Dermis microvascular lymphatic vessel endothelial cell (primary cell): ENCODE measurements around the gene CTPS1. TPM values are rescaled to one million over a fixed set of nuclear protein-coding genes. Genes with fewer than 3 reads are reported as not detected.

Source experiments
- DNase-seq, 2 donors: peaks; one replicate each; pipeline versions ENCODE4 v3.0.0 to v3.0.0-alpha.2; 2010; ENCODE audit warnings: low read depth in 2 of 2
- total RNA-seq: library from RNA; depleted of rRNA; stranded (reverse); fragments of >200 nt; gene quantifications from 2 replicates; pipeline ENCODE4 v1.2.1, GENCODE V29; 2014

Gene CTPS1
- total RNA-seq, 1 donor from 2014 or later: 16.0 TPM

DNA sequence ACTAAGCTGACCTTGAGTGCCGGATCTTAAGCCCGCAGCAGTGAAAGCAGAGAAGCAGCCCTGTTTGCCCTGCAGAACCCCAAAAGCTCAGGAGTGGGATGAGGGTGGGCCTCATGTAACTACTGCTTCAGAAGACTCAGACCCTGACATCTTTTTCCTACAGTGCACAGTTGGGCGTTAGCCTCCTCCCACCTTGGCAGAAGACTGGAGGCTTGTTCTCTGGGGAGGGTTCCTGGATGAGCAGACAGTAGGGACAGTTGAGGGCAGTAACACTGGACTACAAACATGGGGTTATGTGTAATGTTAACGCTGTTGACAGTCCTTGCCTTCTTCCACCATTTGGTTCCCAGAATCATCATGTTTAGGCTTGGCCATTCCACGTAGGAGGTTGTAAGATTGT, 9.6 kb downstream of the CTPS1 start:
- DNase-seq: no peak

DNA sequence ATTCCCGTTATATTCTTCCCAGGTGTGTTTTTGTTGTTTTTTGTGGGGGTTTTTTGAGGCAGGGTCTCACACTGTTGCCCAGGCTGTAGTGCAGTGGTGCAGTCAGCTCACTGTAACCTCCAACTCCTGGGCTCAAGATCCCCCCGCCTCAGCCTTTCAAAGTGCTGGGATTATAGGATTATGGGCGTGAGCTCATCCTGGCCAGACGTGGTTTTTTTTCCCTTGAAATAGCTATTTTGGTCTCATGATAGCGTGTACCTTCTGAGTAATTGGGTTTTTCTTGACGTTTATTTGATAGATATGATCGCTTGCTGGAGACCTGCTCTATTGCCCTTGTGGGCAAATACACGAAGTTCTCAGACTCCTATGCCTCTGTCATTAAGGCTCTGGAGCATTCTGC, 17.6 kb downstream of the CTPS1 start:
- DNase-seq: no peak

DNA sequence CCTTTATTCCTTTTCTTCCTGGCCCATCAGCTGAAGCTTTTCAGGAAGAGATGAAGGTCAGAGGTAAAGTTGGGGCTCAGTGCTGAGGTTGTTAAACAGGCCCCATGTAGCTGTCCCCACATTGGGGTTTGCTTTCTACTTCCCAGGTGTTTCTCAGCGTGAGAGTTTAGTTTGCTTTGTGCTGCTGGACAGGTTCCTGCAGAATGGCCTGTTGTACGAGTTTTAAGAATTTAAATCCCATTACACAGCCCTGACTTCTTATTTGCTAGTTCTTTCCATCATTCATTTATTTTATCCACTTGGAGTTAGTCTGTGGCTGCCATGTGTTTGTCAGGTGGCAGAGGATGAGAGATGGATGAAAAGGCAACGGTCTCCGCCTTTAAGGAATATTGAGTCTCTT, 19.2 kb downstream of the CTPS1 start:
- no peak for DNase-seq

DNA sequence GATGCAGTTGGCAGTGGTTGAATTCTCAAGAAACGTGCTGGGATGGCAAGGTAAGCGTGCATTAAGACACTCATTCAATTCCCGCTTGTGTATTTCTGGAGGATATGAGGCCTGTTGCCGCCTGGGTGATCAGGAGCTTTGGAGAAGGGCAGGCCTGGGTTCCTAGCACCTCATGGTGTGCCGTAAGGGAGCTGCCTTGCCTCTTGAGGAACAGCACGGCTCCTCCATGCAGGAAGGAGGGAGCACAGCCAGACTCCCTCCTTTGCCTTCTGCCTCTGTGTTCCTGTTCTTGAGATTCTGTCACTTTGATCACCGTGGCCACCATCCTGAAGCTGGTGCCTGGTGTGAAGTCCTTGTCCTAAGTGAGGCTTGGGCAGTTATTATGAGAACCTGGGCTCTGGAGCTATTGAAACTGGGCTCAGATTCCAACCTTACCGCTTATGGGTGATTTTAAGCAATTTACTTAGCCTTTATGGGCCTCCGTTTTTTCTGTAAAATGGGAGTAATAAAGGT, 23.7 kb downstream of the CTPS1 start:
- DNase-seq: no peak

DNA sequence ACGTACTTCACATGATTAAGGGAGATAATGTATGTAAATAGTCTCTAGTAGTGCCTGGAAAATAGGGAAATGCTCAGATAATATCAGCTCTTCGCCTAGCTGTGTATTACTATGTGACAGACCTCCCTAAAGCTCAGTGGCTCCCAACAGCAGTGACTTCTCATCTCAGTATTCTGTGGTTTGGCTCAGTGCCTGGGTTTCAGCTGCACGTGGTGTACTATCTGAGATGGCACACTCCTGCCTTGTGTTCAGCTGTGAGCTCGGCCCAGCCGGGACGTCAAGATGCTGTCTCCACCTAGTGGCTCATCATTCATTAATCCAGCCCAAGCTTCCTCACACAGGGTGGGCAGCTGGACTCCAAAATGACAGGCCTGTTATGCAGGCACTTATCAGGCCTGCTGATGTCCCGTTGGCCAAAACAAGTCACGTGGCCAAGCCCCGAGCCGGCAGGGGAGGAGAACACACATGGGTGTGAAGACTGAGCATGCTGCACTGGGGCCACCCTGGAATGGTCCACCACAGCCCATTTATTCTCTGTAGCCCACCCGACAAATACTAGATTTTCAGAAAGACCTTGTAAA, 24.2 kb downstream of the CTPS1 start:
- peak; percentile 88 to 96 for DNase-seq

DNA sequence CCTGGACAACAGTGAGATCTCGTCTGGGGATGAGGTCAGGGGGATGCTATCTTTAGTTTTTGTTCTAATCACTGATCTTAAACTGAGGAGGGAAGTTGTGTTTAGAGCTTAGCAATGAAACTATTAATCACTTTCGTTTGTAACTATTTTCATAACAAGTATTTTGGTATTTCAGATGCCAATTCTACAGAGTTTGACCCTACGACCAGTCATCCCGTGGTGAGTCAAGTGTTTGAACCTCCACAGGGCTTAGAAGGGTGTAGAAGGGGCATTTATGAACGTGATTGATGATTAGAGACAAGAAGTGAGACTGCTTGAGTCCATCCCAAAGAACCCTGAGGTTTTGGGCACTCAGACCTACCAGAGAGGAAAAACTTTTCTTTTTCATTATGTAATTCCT, 26.4 kb downstream of the CTPS1 start:
- no peak for DNase-seq

DNA sequence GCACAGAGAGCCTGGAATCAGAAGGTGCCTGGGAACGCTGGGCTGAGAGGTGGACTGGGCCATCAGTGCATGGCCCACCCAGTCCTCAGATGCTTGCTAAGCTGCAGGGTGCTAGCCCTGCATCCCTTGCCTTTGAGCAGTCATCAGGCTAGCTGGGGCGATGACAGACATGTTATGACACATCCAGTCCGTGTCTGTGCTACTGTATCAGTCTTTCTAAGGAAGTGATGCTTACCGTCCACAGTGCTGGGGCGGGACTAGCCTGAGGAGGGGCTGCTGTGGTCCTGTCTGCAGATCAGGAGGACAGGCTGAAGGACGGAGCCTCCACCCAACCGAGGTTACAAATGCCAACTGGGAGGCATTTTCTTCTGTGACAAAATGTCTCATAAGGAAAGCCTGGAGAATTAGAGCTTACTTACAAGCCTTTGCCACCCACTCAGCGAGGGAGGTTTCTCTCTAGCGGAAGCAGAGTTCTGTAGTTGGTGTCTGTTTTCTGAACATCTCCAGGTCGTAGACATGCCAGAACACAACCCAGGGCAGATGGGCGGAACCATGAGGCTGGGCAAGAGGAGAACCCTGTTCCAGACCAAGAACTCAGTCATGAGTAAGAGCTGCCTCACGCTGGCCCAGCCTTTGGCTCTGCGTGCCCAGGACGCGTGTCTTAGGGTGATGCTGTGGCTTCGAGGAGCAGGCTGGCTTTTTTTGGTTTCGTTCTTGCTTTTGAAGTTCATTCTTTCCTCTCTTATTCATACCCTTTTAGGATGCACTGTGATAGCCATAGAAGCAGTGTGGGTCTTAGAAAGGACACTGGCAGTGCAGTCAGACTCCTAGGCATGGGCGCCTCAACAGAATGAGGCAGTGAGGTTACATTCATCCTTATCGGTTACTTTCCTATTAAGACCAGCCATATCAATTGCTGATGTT, 27.7 kb downstream of the CTPS1 start:
- peak in 1 of 2 donors; percentile 64 for DNase-seq

DNA sequence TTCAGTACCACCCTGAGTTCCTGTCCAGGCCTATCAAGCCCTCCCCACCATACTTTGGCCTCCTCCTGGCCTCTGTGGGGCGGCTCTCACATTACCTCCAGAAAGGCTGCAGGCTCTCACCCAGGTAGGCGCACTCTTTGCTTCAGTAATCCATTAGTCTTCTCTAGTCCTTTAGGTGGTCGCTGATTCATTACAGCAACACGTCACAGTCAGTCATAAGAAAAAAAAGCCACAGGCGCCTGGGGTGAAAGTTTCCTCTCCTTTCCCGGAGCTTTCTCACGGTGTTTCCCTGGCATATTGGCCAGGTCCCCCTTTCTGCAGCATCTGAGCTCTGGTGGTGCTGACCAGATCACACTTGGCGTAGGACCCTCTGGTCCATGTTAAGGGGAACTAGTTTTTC, 30.0 kb downstream of the CTPS1 start:
- no peak for DNase-seq

DNA sequence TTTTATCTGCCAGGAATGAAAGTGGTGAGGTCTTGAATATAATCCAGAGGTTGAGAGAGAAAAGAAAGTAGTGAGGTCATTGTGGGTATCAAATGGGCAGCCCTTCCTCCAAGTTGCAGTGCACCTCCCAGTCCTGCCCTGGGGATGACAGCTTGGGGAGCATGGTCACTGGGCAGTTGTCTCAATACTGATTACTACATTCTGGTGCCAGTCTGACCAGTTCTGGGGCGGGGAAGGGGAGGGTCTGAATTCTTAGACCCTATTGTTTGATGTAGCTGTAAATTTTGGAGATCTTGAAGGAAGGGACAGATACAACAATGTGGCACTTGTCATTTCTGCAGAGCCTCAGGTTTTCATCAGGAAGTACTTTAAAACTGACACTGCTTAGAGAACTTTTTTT, 30.8 kb downstream of the CTPS1 start:
- DNase-seq: no peak

DNA sequence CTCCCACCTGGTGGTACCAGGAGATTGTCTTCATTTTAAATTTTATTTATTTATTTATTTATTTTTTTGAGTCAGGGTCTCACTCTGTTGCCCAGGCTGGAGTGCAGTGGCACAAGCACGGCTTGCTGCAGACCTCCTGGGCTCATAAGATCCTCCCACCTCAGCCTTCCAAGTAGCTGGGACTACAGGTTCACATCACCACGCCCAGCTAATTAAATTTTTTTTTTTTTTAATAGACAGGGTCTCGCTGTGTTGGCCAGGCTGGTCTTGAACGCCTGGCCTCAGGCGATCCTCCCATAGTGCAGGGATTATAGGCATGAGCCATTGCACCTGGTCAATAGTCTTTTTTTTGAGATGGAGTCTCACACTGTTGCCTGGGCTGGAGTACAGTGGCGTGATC, 33.5 kb downstream of the CTPS1 start:
- DNase-seq: no peak

DNA sequence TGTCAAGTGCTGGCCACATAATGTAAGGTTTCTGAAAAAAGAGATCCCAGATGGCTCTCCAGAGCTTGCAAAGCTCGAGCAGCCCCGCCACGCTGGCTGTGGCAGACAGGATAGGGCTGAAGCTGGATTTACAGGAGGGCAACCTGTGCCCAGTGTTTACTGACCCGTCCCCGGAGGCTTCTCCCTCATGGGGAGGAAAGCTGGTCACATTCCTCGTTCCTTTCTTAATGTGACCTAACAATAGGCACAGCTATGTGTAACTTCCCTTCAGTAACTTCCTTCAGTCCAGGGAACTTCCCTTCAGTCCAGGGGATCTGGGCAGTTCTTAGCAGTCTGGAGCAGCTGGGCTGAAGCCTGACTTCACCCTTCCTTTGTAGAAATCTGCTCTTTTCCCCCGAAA, 34.3 kb downstream of the CTPS1 start:
- DNase-seq: peak in 1 of 2 donors; percentile 94

DNA sequence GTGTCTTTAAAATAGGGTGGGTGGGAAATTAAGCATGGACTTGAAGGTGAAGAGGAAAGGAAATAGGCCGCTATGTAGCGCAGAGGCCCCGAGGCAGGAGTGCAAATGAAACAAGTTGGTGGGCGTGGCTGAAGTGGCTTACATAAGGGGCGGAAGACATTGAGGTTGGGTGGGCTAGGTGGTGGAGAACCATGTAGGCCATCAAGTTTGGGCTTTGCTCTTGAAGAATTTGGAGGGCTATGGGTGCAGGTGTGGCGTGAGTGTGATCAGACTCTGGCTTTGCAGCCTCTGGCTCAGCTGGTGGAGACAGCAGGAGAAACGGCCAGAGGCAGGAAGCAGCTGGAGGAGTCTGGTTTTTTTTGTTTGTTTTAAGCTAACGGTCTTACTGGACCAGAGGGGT, 35.4 kb downstream of the CTPS1 start:
- DNase-seq: peak in 1 of 2 donors; percentile 35

DNA sequence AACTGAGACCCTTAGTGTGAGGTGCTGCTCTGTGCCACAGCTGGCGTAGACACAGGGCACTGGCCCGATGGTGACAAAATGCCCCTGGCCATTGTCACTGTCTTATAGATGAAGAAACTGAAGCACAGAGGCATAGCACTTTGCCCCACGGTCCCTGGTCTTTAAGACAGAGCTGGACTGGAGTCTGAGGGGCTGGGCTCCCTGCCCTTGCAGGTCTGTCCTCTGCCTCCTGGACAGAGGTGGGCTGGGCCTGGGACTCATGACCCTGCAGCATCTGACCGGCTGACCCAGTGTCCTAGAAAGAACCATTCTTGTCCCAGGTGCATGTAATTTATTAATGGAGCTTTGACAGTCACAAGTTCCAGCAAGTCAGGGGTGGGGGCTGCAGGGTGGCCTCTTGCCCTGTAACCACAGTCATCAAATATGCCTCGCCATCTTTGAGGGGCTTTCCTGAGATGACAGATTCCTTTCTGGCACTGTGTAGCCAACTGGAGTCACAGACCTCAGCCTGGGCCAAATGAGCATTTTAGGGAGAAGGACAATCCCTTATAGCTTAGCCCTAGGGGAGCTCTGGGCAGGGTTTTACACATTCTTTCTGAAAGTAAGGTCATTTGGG, 35.9 kb downstream of the CTPS1 start:
- DNase-seq: no peak

DNA sequence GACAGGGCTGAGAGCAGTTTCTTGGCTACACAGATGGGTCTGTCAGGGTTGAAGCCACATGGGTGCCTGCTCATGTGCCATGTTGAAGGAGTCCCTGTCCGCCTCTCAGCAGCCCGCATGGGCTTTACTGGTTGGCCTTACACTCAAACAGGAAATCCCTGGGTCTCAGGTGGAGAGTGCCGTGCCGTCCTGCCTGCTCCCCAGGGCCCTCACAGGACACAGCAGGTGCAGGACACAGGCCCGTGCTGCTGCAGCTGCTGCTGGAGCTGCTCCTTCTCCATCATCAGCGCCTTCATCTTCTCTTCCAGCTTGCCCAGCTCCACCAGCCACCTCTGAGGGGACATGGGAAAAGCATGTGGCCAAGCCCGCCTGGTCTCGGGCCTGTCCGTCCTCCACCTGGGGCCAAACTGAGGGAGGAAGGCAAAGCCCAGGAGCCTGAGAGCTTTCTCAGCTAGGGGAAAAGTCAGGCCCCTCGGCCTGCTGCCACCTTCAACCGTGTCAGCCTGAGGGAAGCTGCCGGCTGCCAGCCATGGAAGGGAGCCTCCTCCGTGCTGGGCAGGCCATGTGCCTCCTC, 36.5 kb downstream of the CTPS1 start:
- DNase-seq: no peak

DNA sequence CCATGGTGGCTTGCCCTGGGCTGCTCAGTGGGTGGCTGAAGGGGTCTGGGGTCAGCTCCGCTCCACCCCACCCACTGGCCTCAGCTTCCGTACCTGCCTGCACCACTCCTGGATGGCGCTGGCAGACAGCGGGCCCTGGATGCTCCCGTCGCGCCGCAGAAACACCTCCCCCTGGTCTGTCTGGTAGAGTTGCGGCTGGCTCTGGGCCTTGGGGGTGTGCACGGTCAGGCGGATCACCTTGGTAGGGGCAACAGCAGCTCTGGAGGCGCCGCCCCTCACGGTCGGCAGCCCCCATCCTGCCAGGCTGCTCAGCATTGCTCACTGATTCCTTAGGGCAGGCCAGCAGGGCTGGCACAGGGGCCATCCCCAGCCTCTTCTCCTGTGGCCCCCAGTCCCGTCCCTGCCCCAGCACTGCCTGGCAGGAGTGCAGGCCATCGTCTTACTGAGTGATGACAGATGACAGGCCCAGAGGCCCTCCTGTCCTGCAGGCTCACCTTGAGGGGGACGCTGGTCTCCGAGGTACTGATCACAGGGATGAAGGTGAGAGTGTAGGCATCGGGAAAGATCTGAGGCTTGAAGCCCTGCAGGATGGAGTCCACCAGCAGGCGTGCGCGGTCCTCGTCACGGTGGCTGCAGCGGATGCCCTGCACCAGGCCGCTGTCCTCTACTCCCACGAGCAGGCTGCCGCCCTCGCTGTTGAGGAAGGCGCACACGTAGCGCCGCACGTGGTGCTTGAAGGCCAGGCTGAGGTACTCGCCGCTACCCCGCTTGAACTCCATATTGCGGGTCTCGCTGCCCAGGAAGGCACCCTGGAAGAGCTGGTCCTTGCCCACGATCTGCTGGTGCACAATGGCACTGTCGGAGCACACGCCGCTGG, 37.9 kb downstream of the CTPS1 start:
- DNase-seq: no peak

DNA sequence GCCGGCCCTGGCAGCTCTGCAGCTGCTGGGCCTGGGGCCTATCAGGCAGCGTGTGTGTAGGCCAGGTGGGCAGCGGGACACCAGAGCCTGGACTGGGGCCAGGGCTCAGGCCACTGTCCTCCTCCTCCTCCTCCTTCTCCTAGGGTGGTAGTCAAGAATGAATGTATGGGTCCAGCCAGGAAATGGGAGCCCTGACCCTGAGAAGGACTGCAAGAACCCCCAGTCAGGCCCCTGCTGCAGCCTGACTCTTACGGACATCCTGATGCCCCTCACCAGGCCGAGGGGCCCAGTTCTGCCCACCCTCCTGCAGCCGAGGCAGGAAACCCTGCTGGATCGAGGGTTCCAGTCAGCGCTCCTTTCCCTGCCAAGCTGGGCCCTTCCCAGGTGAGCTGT, 38.5 kb downstream of the CTPS1 start:
- DNase-seq: no peak

DNA sequence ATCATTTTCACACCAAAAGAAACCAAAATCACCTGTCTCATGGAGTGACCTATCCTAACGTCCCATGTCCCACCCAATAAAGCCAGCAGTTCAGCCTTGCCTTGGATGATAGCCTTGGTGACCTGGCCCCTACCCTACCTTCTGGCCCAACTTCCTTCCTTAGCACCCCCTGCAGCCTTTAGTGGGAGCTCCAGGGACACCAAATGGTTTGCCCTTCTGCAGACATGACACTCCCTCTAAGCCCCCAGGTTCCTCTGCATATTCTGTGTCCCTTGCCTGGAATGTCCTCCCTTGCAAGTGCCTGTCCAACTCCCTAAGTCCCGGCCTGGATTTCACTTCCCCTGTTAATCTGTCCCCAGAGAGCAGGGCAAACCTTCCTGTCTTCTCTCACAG, 39.9 kb downstream of the CTPS1 start:
- no peak for DNase-seq

DNA sequence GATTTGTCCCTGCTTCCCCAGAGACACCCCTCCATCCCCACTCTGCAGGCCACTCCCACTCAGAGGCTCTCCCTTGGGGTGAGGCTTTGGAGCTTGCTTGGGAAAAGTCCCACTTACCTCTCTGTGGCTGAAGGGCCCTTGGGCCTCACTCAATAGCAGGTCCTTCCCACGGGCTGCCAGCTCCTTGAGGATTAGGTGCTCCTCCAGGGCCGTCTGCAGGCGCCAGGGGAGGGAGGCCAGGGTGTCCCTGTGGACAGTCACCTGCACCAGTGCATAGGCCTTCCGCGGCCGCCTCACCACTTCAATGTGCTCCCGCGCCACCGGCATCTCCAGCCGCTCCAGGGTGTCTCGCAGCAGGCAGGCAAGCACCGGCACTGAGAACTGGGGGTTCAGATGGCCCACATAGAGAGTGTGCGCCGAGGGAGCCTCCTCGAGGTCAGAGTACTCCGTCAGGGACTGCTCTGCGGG, 40.6 kb downstream of the CTPS1 start:
- no peak for DNase-seq

DNA sequence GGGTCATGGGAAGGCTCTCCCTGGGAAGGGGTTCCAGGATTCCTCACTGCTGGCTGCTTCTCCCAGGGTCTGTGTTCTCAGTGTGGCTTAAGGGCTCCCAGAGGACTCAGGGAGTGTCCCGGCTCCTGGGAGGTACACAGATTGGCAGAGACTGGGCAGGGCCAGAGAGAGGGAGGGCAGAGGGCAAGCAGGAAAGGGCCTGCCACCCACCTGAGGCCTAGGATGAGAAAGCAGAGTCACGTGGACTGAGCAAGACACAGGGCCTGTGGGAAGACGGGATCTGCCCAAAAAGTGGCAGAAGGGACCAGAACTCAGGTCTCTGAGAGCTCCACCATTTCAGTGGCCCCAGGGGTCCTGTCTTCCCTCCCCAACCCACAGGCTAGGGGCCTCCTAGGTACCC, 41.2 kb downstream of the CTPS1 start:
- no peak for DNase-seq

DNA sequence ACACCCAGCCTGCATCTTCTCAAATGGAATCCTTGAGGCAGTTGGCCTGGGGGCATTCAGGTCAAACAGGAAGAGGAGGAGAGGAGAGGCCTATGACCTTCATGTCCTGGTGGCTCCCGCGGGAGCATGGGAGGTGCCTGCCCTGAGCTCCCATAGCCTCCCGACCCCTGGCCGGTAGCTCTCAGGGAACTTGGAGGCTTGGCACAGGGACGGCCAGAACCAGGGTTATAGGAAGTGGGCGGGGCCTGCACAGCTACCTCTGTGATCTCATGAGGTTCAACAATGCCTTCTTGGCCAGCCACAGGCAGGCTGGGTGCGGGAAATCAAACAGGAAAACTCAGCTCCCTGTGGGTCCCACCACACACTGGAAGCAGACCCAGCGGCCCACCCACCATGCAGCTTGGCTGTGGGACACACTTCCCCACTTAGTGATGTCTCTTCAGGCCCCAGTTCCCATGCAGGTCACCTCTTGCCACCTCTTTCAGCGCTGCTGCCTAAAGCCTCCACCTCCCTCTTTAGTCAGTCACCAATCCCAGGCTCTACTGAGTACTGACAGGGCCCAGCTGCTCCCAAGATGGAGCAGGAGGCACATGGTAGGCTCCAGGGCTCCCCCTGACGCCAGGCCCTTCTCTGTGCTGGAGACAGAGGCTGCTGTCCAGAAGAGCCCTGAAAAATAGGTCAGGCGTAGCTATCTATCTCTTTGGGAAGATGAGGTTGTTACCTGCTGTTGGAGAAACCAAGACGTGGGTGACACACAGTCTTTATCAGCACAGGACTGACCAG, 42.2 kb downstream of the CTPS1 start, which contains the start of gene SLFNL1:
Gene SLFNL1 (minus strand): TSS at position 200 of the 783 bp plus-strand sequence. CDS start 1,065 bp downstream, outside the sequence.
- DNase-seq: peak in 1 of 2 donors; percentile 26
